ENCODE results near the gene FHOD3.
"Not testable (repeated sequence)": the region's sequence is repeated elsewhere in the genome, so short reads cannot be mapped to it uniquely, and the experiment has no call there.

- TF ChIP-seq CTCF (conservative IDR thresholded peaks at IDR 0.05); EZH2 (IDR thresholded peaks at IDR 0.05; ENCODE audit: low read depth): not testable (repeated sequence)
Measured at GRCh38 chr18:36762965-36763364, 465.5 kb downstream of the FHOD3 start.

Measured in PC-9 (cell line).